Psoas muscle (tissue), 8 donors: ENCODE results near the gene MZT1. TPM values are rescaled to one million over a fixed set of nuclear protein-coding genes. Genes with fewer than 3 reads are reported as not detected.

Experiments used
- ATAC-seq, 4 donors: fragments of 200-7000 bp; cut with Tn5 transposase; one replicate each; pipeline ENCODE4 v1.9.1; 2020; ENCODE audit warnings: moderate library complexity in 3 of 4, mild to moderate bottlenecking in 2 of 4
- DNase-seq, 2 donors: peaks; one replicate each; pipeline ENCODE4 v3.0.0-alpha.2; 2020
- H3K27ac ChIP-seq: fragments of 200-600 bp; one replicate; pipeline ENCODE4 v1.8.0; 2022
- H3K27me3 ChIP-seq, 3 donors: fragments of 200-600 bp in 1 of 3; one replicate each; pipeline versions ENCODE4 v1.6.1 to v1.8.0; 2013 to 2022; ENCODE audit warnings: low read length in 2 of 3, mild to moderate bottlenecking in 2 of 3, moderate library complexity in 1 of 3; ENCODE audit not compliant: insufficient read depth in 3 of 3
- H3K36me3 ChIP-seq, 2 donors: fragments of 200-600 bp in 1 of 2; one replicate each; pipeline versions ENCODE4 v1.6.1 to v1.8.0; 2013 to 2022; ENCODE audit warnings: low read depth in 1 of 2, mild to moderate bottlenecking in 1 of 2, moderate library complexity in 1 of 2; ENCODE audit not compliant: insufficient read depth in 1 of 2
- H3K4me1 ChIP-seq: fragments of 200-600 bp; one replicate; pipeline ENCODE4 v1.8.0; 2022
- H3K4me3 ChIP-seq: fragments of 200-600 bp; one replicate; pipeline ENCODE4 v1.8.0; 2022; ENCODE audit warnings: mild to moderate bottlenecking
- H3K9me3 ChIP-seq: fragments of 200-600 bp; one replicate; pipeline ENCODE4 v1.8.0; 2022
- CTCF ChIP-seq: fragments of 200-600 bp; IDR thresholded peaks from one replicate; pipeline ENCODE4 v1.8.0; 2022; ENCODE audit warnings: antibody characterized with exemption
- WGBS, 3 donors: extraction: QIAGEN DNeasy Blood & Tissue Kit; methylation state at CpG; one replicate each; pipeline versions ENCODE4 v1.1.6 to v1.1.7; 2013; 5-methylcytosine and 5-hydroxymethylcytosine counted together
- intact Hi-C, 2 donors: fragments of 100-400 bp; cut with DNase I; formaldehyde crosslinking; loops; one replicate each; pipeline versions ENCODE4 v1.11.0 to v1.14.2; 2022
- long read RNA-seq, 2 donors: library from polyadenylated mRNA; unstranded; transcript quantifications; one replicate each; pipeline ENCODE4 v2.0.0, GENCODE V29; 2021
- polyA plus RNA-seq, 3 donors: library from polyadenylated mRNA; stranded (reverse); fragments of 200-250 nt; gene quantifications; one replicate each; pipeline ENCODE4 v1.2.3, GENCODE V29; 2013
- total RNA-seq, 4 donors: library from RNA; stranded (reverse); fragmentation: NEBNext Ultra II Directional in 2 of 4; extraction: Animal tissue kit (Norgen Biotek cat#: 25700) in 2 of 4; gene quantifications; one replicate each; pipeline versions ENCODE4 v1.2.1 to v1.2.4, GENCODE V29; 2021 to 2023
- donor health status: healthy with polysubstance abuse.
- donor health status: DM: no; HTN: no; CAD: no; lungs with moderate emphysema.
- donor health status: Bipolar disorder and iron deficiency.
- donor health status: healthy.
- donor health status: DM: yes; HTN: yes; CAD: no.
- donor health status: DM: no; HTN: no; CAD: no.
- donor health status: DM: no; HTN: no; CAD: no.
- donor health status: DM: yes; HTN: yes; CAD: no.

The MZT1 gene, protein sequence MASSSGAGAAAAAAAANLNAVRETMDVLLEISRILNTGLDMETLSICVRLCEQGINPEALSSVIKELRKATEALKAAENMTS
- total RNA-seq (10 to 100 TPM in 1 of 4 donors, 1 to 10 TPM in 3; 6.4 to 10.6 (median 8.7) TPM), polyA plus RNA-seq (10 to 100 TPM in 2 of 3 donors, 1 to 10 TPM in 1; 8.6 to 19.6 (median 15.9) TPM)
- long read RNA-seq, donor 1, transcript MZT1-201 (3 exons, 2,299 nt): major isoform, 23 of 23 reads
- long read RNA-seq, donor 1, partial matches to known transcripts: 0 of 23 reads
- long read RNA-seq, donor 1, other reads (novel, unspliced or antisense): 0 of 23 reads
- long read RNA-seq, donor 2, transcript MZT1-201 (3 exons, 2,299 nt): major isoform, 30 of 34 reads
- long read RNA-seq, donor 2, partial matches to known transcripts: 2 of 34 reads
- long read RNA-seq, donor 2, other reads (novel, unspliced or antisense): 2 of 34 reads

DNA sequence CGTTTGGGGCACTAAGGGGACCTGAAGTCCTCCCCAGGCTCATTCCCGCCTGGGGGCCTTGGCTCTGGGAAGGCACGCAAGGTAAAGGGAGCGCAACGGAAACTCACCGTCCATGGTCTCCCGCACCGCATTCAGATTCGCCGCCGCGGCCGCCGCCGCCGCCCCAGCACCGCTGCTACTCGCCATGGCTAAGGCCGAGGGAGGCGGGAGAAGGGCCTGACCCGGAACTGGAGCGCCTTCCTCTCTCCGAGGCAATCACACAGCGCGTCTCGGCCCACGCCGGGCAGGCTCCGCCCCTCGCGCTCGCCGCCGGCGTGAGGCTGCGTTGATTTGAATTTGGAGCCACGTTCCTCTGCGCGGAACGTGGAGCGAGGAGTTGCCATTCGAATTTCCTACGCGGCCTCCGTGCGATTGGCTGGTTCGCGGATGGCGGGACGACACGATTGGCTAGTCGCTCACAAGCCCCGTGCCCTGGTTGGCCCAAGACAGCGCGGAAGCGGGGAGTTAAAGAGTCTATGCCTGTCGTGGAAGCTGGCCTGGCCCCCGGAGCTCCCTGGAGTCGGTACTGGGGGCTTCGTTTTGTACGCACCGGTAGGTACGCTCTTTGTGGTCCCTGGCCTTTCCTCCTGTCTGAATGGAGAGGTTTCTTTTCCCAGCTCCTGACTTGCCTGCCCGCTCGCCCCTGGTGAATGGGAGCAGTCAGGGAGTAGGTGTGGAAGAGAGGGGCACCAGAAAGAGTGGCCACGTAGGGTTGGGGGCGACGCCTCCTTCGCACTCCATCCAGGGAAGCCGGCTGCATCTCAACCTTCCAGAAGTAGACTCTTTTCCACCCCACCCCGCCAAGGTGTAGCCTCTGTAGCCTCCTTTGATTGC lies at the start of gene MZT1, which contains the start of gene BORA:
Gene MZT1, minus strand, starts transcription at position 213 of the 873 bp plus-strand sequence. Its CDS starts 27 bp downstream, at position 186.
Gene BORA, plus strand, starts transcription at position 507 of the 873 bp plus-strand sequence. CDS start 1,018 bp downstream, outside the sequence.
- peak within 1 kb of the TSS; percentile 75 for H3K27ac ChIP-seq
- peak; percentile 96 to 97 for DNase-seq
- no peaks in the 10 kb centered on the region for H3K27me3 ChIP-seq
- H3K4me1 ChIP-seq: peaks cover 16% of the 10 kb centered on the region
- peak; percentile 98 to 99 (median 98) for ATAC-seq
- TF ChIP-seq CTCF: no peak
- intact Hi-C loops: loop anchor here (1.0 to 5.0 kb wide), 2 partner anchors 55 kb away; partner anchors contain the start of genes PIBF1 (in 2 of the 2) and DIS3 (in 1 of the 2)
- H3K4me3 ChIP-seq: peak within 1 kb of the TSS; percentile 97
- H3K36me3 ChIP-seq: peaks cover 0 to 4% of the 10 kb centered on the region in 2 donors
- 0% methylated on average over 61 to 71 of the region's 71 CpGs for WGBS, 3 donors
- H3K9me3 ChIP-seq: no peaks in the 10 kb centered on the region

DNA sequence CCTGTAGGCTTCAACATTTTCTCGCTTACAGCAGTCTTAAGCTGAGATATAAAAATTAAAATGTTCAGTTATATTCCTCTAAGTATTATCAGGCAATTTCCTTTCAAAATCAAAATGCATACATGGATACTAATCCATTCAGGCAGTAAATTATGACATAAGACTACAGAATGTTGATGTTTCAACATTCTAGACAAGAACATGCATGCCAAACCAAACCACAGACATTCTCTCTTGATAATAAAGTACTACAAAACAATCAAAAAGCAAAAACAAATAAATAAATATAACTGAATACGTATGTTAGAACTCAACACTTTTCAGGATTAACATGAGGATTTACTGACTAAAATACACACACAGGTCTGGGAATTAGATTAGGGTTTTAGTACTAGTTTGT lies 46.6 kb upstream of the MZT1 start:
- no peak for TF ChIP-seq CTCF
- Histone ChIP-seq H3K27me3 (no peaks in the 10 kb centered on the region), H3K27ac (no peak overlapping the region), H3K9me3 (no peaks in the 10 kb centered on the region), H3K36me3 (peaks cover 16 to 94% of the 10 kb centered on the region in 2 donors), H3K4me1 (peaks cover 2% of the 10 kb centered on the region), H3K4me3 (no peak overlapping the region)
- DNase-seq: no peak
- intact Hi-C loops: no loop called here
- ATAC-seq: no peak
- WGBS, 3 donors: 83 to 91% (median 87%) methylated on average over 2 of the region's 2 CpGs

GRCh38 chr13:72763411-72763810 lies 36.0 kb upstream of the MZT1 start:
- ATAC-seq: no peak
- Histone ChIP-seq H3K27ac (no peak overlapping the region), H3K4me3 (no peak overlapping the region), H3K4me1 (no peaks in the 10 kb centered on the region), H3K9me3 (no peaks in the 10 kb centered on the region), H3K36me3 (peaks cover 16 to 100% of the 10 kb centered on the region in 2 donors), H3K27me3 (no peaks in the 10 kb centered on the region)
- no peak for TF ChIP-seq CTCF
- no peak for DNase-seq
- 68 to 84% (median 70%) methylated on average over 2 of the region's 2 CpGs for WGBS, 3 donors
- intact Hi-C loops: no loop called here

DNA sequence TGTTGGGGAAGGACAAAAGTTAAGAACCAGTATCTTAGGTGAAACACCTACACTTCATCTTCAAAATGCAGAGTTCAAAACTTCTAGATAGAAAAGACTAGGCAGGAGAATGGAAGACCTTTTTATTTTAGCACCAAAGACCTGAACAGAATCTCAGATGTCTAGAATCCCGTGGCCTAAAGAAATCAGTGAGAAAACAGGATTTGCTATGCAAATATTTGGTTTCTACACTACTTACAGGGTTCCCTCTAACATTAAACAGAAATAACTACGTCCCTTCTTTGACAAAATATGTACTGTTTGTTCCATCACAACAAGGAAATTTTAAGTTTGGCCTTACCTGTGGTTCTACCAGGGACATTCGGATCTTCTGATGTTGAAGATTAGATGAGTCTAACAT lies 32.8 kb upstream of the MZT1 start:
- 95 to 96% (median 95%) methylated on average over 3 of the region's 3 CpGs for WGBS, 3 donors
- H3K4me1 ChIP-seq: no peaks in the 10 kb centered on the region
- intact Hi-C loops: no loop called here
- no peak for TF ChIP-seq CTCF
- no peaks in the 10 kb centered on the region for H3K9me3 ChIP-seq
- no peak overlapping the region for H3K27ac ChIP-seq
- no peak overlapping the region for H3K4me3 ChIP-seq
- ATAC-seq: no peak
- no peaks in the 10 kb centered on the region for H3K27me3 ChIP-seq
- DNase-seq: no peak
- H3K36me3 ChIP-seq: peaks cover 7 to 100% of the 10 kb centered on the region in 2 donors
